AG04450 (cell line): ENCODE measurements around the gene BCAS1. TPM values are rescaled to one million over a fixed set of nuclear protein-coding genes. Genes with fewer than 3 reads are reported as not detected.

Experiments
- CTCF ChIA-PET: fragments of 300-600, 350-600 bp; formaldehyde crosslinking; extraction: SDS; loops from one replicate; lab custom pipeline; 2022; ENCODE audit warnings: antibody characterized with exemption, inconsistent platforms; lab: Charles Lee
- POLR2A ChIA-PET: fragments of 350-600 bp; formaldehyde crosslinking; extraction: SDS; loops from one replicate; lab custom pipeline; 2021; ENCODE audit warnings: antibody characterized with exemption, inconsistent platforms; lab: Yijun Ruan, JAX
- DNase-seq: peaks from one replicate; pipeline ENCODE4 v3.0.0-alpha.2; 2011; ENCODE audit warnings: low read depth, low spot score
- H3K27ac ChIP-seq: one replicate; pipeline ENCODE4 v1.5.1; 2012; ENCODE audit warnings: low read depth, low read length, control low read depth
- H3K27me3 ChIP-seq: one replicate; pipeline ENCODE4 v1.6.0; 2012; ENCODE audit warnings: low read length; ENCODE audit not compliant: control insufficient read depth, insufficient read depth
- H3K4me3 ChIP-seq: 2 replicates; pipeline ENCODE4 v1.5.1; 2011; ENCODE audit warnings: mild to moderate bottlenecking, low read depth, low read length, control low read depth
- H3K9me3 ChIP-seq: 2 replicates; pipeline ENCODE4 v1.5.1; 2012; ENCODE audit warnings: low read length; ENCODE audit not compliant: control insufficient read depth, insufficient read depth
- CTCF ChIP-seq: IDR thresholded peaks from 2 replicates; pipeline ENCODE4 v1.5.1; 2011; ENCODE audit warnings: low read depth, low read length, control low read depth, inconsistent platforms
- polyA plus RNA-seq: library from polyadenylated mRNA; depleted of rRNA; stranded (reverse); fragments of >200 nt; gene quantifications from 2 replicates; pipeline ENCODE4 v1.2.3, GENCODE V29; 2011

The BCAS1 gene
- polyA plus RNA-seq, 1 experiment, result not detected

DNA sequence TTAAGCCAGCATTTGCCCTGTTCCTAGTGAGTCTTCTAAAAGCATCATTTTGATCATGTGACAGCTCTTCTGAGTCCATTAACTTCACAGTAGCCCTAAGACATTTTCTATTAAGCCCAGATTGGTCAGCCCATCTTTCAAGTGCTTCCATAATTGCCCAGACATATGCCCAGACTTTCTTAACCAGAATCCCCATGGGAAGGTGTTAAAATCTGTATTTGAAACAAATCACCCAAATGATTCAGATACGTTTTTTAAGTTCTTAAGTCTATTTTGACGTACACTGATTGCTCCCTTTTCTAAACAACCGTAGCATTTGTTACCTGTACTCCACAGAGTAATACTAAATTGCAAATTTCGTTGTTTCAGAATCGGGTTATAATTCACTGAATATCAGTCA is 89.3 kb downstream of the BCAS1 start:
- Histone ChIP-seq H3K9me3 (no peaks in the 10 kb centered on the region), H3K27ac (no peak overlapping the region), H3K4me3 (no peak overlapping the region), H3K27me3 (no peaks in the 10 kb centered on the region)
- CTCF ChIA-PET, result no interaction called here
- POLR2A ChIA-PET, result no interaction called here
- TF ChIP-seq CTCF, result no peak
- DNase-seq, result no peak

DNA sequence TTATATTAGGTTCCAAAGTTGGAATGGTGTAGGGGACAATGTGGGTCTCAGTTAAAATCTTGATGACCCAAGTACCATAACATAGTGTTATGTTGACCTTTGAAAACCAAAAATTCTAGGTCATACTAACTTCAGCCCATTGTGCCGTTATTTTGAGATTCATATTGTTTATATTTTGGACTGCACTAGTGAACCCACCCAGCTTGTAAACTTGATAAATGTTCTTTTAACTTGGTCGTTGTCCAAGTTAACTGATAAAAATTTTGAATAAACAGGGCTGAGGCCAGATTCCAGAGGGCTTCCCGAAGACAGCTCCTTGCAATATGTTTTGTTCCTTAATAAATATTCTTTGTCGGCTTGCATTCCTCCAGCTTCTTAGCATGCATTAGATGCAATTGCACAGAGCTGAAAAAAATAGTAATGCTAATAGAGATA is 90.3 kb downstream of the BCAS1 start:
- TF ChIP-seq CTCF, result no peak
- H3K9me3 ChIP-seq, result no peaks in the 10 kb centered on the region
- CTCF ChIA-PET, result no interaction called here
- H3K27ac ChIP-seq, result no peak overlapping the region
- POLR2A ChIA-PET, result no interaction called here
- H3K27me3 ChIP-seq, result no peaks in the 10 kb centered on the region
- no peak for DNase-seq
- no peak overlapping the region for H3K4me3 ChIP-seq

DNA sequence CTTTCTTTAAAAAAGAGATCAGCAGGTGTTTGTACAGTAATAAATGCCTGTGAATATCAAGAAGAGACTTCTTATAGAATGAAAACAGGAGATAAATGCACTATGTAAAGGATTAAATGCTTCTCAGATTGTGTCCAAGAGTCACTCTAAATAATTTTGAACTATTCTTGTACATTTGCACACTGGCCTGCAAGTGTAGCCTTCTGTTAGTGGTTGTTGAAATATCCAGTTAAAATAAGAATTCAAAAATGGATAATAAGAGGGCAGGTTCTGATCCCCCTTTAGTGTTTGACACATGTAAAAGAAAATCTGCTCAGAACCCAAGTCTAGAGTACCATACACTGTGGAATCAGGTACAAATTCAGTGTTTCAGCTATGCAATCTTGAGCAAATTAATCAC is 91.9 kb downstream of the BCAS1 start:
- DNase-seq, result no peak
- TF ChIP-seq CTCF, result no peak
- Histone ChIP-seq H3K27ac (no peak overlapping the region), H3K4me3 (no peak overlapping the region), H3K9me3 (no peaks in the 10 kb centered on the region), H3K27me3 (no peaks in the 10 kb centered on the region)
- ChIA-PET CTCF (no interaction called here), POLR2A (no interaction called here)

DNA sequence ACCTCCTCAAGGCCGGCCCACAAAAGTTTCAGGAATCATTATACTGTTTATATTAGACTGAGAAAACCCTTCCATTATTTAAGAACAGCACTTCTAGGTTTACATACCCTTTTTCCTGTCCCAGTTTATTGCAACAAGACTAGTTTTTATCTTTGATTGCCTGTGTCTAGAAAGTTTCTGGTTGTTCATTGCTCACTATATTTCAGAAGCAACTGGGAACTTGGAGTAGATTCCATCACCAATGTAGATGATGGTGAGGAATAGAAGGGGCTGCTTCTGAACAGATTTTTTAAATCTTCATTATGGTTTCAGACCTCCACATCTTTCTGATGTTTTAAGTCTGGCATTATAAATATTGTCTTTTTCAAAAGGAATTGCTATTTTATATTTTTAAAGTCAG is 93.0 kb downstream of the BCAS1 start:
- H3K27me3 ChIP-seq, result no peaks in the 10 kb centered on the region
- CTCF ChIA-PET, result no interaction called here
- no peak for TF ChIP-seq CTCF
- H3K4me3 ChIP-seq, result no peak overlapping the region
- H3K9me3 ChIP-seq, result no peaks in the 10 kb centered on the region
- POLR2A ChIA-PET, result no interaction called here
- no peak for DNase-seq
- no peak overlapping the region for H3K27ac ChIP-seq

- Histone ChIP-seq H3K27me3 (no peaks in the 10 kb centered on the region), H3K27ac (no peak overlapping the region), H3K4me3 (no peak overlapping the region), H3K9me3 (no peaks in the 10 kb centered on the region)
- no peak for DNase-seq
- ChIA-PET CTCF (no interaction called here), POLR2A (no interaction called here)
- TF ChIP-seq CTCF, result no peak
These were observed 94.6 kb downstream of the BCAS1 start for GRCh38 chr20:53975761-53976160.
